Epithelial cell of proximal tubule (primary cell): Measurements from ENCODE around the gene SLC6A6. TPM values are rescaled to one million over a fixed set of nuclear protein-coding genes. Genes with fewer than 3 reads are reported as not detected.

Source experiments
- DNase-seq: peaks from one replicate; pipeline ENCODE4 v3.0.0-alpha.2; 2011; ENCODE audit warnings: low read depth
- H3K4me3 ChIP-seq: 2 replicates; pipeline ENCODE4 v1.5.1; 2011; ENCODE audit warnings: low read depth, mild to moderate bottlenecking, low read length
- CTCF ChIP-seq: conservative IDR thresholded peaks from 2 replicates; pipeline ENCODE4 v1.5.1; 2012; ENCODE audit warnings: low read depth, mild to moderate bottlenecking, low read length
- total RNA-seq: library from RNA; depleted of rRNA; stranded (reverse); fragments of >200 nt; gene quantifications from 2 replicates; pipeline ENCODE4 v1.2.3, GENCODE V29; 2015

SLC6A6 gene
- total RNA-seq, 1 donor from 2014 or later = 27.9 TPM

- TF ChIP-seq CTCF = no peak
- no peak for DNase-seq
- H3K4me3 ChIP-seq = no peak overlapping the region
Observed at GRCh38 chr3:14471690-14472089, 69.3 kb downstream of the SLC6A6 start.

- H3K4me3 ChIP-seq = no peak overlapping the region
- TF ChIP-seq CTCF = no peak
- peak; percentile 88 for DNase-seq
Observed at GRCh38 chr3:14472471-14473351, 70.3 kb downstream of the SLC6A6 start.

- TF ChIP-seq CTCF = no peak
- DNase-seq = peak; percentile 42
- no peak overlapping the region for H3K4me3 ChIP-seq
Observed at GRCh38 chr3:14473411-14473891, 71.0 kb downstream of the SLC6A6 start.

GRCh38 chr3:14474363-14475081 lies 72.1 kb downstream of the SLC6A6 start:
- no peak for TF ChIP-seq CTCF
- DNase-seq = no peak
- H3K4me3 ChIP-seq = no peak overlapping the region

GRCh38 chr3:14475621-14476020 lies 73.2 kb downstream of the SLC6A6 start:
- TF ChIP-seq CTCF = no peak
- no peak overlapping the region for H3K4me3 ChIP-seq

GRCh38 chr3:14476583-14477265 lies 74.3 kb downstream of the SLC6A6 start:
- TF ChIP-seq CTCF = no peak
- H3K4me3 ChIP-seq = no peak overlapping the region
- no peak for DNase-seq

More at GRCh38 chr3:14475621-14476020, 73.2 kb downstream of the SLC6A6 start:
- no peak for DNase-seq
